ENCODE data around the gene PANK4.

The PANK4 gene

DNA sequence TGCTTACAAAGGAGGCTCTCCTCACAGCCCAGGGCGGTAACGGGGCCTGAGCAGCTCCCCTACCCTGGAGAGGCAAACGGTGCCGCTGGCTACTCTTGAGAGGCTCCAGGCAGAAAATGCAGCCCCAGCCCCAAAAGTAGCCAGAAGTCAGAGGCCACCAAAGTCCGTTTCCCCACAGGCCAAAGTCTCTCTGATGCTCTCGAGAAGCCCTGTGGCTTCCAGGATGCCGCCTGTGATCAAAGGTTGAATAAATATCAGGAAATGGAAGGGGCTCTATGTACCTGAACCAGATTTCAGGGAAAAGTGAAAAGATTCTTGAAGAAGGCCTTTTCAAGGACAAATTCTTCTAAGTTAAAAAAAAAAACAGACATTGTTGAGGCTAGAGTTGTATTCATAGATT, 4.2 kb downstream of the PANK4 start:
- H3K9me3 ChIP-seq (ENCODE audit: insufficient read depth, low read length), result no peaks in the 10 kb centered on the region
- 0 out of 2 replicates have a peak, but pooled peaks cover 2% of the 10 kb centered on the region for H4K20me1 ChIP-seq (ENCODE audit: low read depth, low read length)
- no peak overlapping the region for H3K27ac ChIP-seq (ENCODE audit: low read depth, low read length)
- no peaks in the 10 kb centered on the region for H3K9me2 ChIP-seq (replicated peaks; ENCODE audit: insufficient read depth, low read length)
- no peaks in the 10 kb centered on the region for H3F3A ChIP-seq (ENCODE audit: insufficient read depth)
- H3K9ac ChIP-seq (ENCODE audit: low read length), result no peak overlapping the region
- peaks cover 39% of the 10 kb centered on the region for H3K79me2 ChIP-seq (ENCODE audit: insufficient read depth, low read length)
- H3K36me3 ChIP-seq (ENCODE audit: low read length), result no peaks in the 10 kb centered on the region
- no peak overlapping the region for H3K4me3 ChIP-seq (ENCODE audit: insufficient read depth, low read length, poor library complexity, severe bottlenecking)
- no peak overlapping the region for H3K4me2 ChIP-seq (ENCODE audit: low read depth, low read length, poor library complexity, severe bottlenecking)
- TF ChIP-seq, protein P1, sequence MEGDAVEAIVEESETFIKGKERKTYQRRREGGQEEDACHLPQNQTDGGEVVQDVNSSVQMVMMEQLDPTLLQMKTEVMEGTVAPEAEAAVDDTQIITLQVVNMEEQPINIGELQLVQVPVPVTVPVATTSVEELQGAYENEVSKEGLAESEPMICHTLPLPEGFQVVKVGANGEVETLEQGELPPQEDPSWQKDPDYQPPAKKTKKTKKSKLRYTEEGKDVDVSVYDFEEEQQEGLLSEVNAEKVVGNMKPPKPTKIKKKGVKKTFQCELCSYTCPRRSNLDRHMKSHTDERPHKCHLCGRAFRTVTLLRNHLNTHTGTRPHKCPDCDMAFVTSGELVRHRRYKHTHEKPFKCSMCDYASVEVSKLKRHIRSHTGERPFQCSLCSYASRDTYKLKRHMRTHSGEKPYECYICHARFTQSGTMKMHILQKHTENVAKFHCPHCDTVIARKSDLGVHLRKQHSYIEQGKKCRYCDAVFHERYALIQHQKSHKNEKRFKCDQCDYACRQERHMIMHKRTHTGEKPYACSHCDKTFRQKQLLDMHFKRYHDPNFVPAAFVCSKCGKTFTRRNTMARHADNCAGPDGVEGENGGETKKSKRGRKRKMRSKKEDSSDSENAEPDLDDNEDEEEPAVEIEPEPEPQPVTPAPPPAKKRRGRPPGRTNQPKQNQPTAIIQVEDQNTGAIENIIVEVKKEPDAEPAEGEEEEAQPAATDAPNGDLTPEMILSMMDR (IDR thresholded peaks at IDR 0.05; ENCODE audit: insufficient read depth, low read length, poor library complexity, severe bottlenecking), result no peak
- no peak for TF ChIP-seq EZH2phosphoT487 (conservative IDR thresholded peaks at IDR 0.05; ENCODE audit: low read length)
- no peaks in the 10 kb centered on the region for H3K27me3 ChIP-seq (ENCODE audit: low read length)
- H2AFZ ChIP-seq (ENCODE audit: low read depth, low read length, severe bottlenecking), result no peak overlapping the region

DNA sequence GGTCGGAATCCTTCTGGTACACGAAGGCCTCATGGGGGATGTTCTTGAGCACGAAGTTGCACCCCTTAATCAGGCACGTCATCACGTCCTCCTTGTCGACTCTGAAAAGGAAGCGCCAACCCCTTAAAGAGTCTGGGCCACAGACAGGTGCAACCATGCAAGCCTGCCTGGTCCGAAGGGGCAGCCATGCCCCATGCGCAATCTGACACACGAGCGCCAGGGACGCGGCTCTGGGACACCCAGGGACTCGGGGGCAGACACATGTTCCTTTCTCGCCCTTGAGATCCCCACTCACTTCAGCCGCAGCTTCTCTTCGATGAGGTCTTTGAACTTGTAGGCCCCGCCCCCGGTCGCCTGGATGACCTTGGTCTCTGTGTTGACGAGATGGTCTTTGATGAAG, 5.6 kb downstream of the PANK4 start:
- 0 out of 2 replicates have a peak, but pooled peaks cover 2% of the 10 kb centered on the region for H4K20me1 ChIP-seq (ENCODE audit: low read depth, low read length)

DNA sequence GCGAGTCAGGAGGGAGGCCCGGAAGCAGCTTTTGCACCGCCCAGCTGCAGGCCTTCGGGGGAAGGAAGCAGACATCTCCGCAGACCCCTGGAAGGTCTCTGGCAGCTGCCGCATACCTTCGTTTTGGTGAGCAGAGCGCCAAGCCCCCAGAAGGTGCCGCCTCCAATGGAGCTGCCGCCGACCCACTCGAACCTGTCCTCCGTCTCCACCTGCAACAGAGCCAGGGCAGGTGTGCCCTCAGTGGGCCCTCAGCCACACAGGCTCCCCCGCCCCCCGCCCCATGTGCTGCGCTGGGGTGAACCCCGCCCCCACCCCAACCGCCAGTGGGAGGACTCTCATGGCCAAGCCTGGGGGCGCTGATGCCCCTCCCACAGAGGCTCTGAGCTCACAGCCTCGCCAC, 6.2 kb downstream of the PANK4 start:
- peaks cover 31% of the 10 kb centered on the region for H3K79me2 ChIP-seq (ENCODE audit: insufficient read depth, low read length)
- no peak overlapping the region for H2AFZ ChIP-seq (ENCODE audit: low read depth, low read length, severe bottlenecking)
- no peaks in the 10 kb centered on the region for H3K9me3 ChIP-seq (ENCODE audit: insufficient read depth, low read length)
- TF ChIP-seq, protein P1 (IDR thresholded peaks at IDR 0.05; ENCODE audit: insufficient read depth, low read length, poor library complexity, severe bottlenecking), result no peak
- no peak for TF ChIP-seq EZH2phosphoT487 (conservative IDR thresholded peaks at IDR 0.05; ENCODE audit: low read length)
- no peak overlapping the region for H3K27ac ChIP-seq (ENCODE audit: low read depth, low read length)
- no peaks in the 10 kb centered on the region for H3K27me3 ChIP-seq (ENCODE audit: low read length)
- no peak overlapping the region for H3K9ac ChIP-seq (ENCODE audit: low read length)
- no peak overlapping the region for H3K4me3 ChIP-seq (ENCODE audit: insufficient read depth, low read length, poor library complexity, severe bottlenecking)
- H3F3A ChIP-seq (ENCODE audit: insufficient read depth), result no peaks in the 10 kb centered on the region
- H3K4me2 ChIP-seq (ENCODE audit: low read depth, low read length, poor library complexity, severe bottlenecking), result no peak overlapping the region
- no peaks in the 10 kb centered on the region for H3K9me2 ChIP-seq (replicated peaks; ENCODE audit: insufficient read depth, low read length)
- H3K36me3 ChIP-seq (ENCODE audit: low read length), result no peaks in the 10 kb centered on the region
- H4K20me1 ChIP-seq (ENCODE audit: low read depth, low read length), result 0 out of 2 replicates have a peak, but pooled peaks cover under 1% of the 10 kb centered on the region

More for the DNA sequence above, 5.6 kb downstream of the PANK4 start:
- H3K9me3 ChIP-seq (ENCODE audit: insufficient read depth, low read length), result no peaks in the 10 kb centered on the region
- TF ChIP-seq, protein P1 (IDR thresholded peaks at IDR 0.05; ENCODE audit: insufficient read depth, low read length, poor library complexity, severe bottlenecking), result no peak
- no peak for TF ChIP-seq EZH2phosphoT487 (conservative IDR thresholded peaks at IDR 0.05; ENCODE audit: low read length)
- no peak overlapping the region for H3K4me2 ChIP-seq (ENCODE audit: low read depth, low read length, poor library complexity, severe bottlenecking)
- no peak overlapping the region for H3K9ac ChIP-seq (ENCODE audit: low read length)
- H3K36me3 ChIP-seq (ENCODE audit: low read length), result no peaks in the 10 kb centered on the region
- no peak overlapping the region for H3K4me3 ChIP-seq (ENCODE audit: insufficient read depth, low read length, poor library complexity, severe bottlenecking)
- H3K27ac ChIP-seq (ENCODE audit: low read depth, low read length), result no peak overlapping the region
- H3K79me2 ChIP-seq (ENCODE audit: insufficient read depth, low read length), result peaks cover 37% of the 10 kb centered on the region
- H3F3A ChIP-seq (ENCODE audit: insufficient read depth), result no peaks in the 10 kb centered on the region
- H3K27me3 ChIP-seq (ENCODE audit: low read length), result no peaks in the 10 kb centered on the region
- no peak overlapping the region for H2AFZ ChIP-seq (ENCODE audit: low read depth, low read length, severe bottlenecking)
- H3K9me2 ChIP-seq (replicated peaks; ENCODE audit: insufficient read depth, low read length), result no peaks in the 10 kb centered on the region
